GM18502 (cell line): ENCODE data around the gene CA10.
A peak's percentile ranks its signal among the peaks of the same experiment; 100 is the strongest.

Experiments used
- ATAC-seq: cut with Tn5 transposase; IDR thresholded peaks from one replicate; pipeline ENCODE4 v1.9.1; 2021; ENCODE audit warnings: mild to moderate bottlenecking; ENCODE audit not compliant: unreplicated experiment, poor library complexity

Gene CA10

DNA sequence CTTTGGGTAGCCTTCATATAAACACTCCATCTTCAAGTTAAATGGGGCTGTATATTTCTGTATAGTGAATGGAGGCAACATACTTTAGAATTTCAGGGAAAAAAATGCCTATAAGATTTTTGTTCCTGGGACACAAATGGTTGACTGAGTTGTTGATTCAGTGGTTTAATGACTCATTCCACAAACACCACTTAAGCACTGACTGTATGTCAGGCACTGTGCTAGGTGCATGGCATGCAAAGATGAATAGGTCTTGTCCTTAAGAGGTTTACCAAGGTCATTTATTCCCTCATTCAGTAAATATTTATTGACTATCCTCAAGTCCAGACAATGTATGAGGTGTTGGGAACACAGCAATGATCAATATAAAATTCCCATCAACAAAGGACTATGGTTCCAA is 417.1 kb downstream of the CA10 start:
- no peak for ATAC-seq

GRCh38 chr17:51740531-51740930 is 418.0 kb downstream of the CA10 start:
- ATAC-seq: no peak

DNA sequence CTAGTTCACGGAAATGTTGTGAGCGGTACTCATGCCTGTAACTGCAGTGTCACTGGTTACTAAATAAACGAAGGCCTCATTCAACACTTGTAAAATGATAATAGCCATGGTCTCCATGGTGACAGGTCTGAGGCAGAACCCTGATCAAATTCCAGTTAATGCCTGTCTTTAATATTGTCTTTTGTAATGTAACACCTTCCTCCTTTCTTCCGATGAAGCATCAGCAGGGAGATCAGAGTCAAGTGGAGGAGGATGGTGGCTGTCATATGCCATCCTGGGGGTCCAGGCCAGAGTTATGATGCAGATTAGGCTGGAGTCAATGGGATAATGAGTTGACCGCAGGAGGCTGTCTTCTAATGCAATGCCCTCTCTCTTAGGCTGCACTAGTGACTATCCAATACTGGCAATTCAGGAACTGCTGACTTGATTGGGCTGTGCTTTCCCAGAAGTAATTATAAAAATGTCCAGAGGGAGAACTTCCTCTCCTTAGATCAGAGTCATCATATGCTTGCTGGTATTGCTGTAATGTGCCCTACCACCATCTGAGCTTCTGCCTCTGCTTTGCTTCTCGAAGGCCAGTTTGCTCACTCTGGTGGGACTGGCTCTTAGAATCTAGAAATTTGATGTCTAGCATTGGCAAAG is 419.1 kb downstream of the CA10 start:
- ATAC-seq: no peak

- no peak for ATAC-seq
These were observed 422.2 kb downstream of the CA10 start for GRCh38 chr17:51736356-51736755.

DNA sequence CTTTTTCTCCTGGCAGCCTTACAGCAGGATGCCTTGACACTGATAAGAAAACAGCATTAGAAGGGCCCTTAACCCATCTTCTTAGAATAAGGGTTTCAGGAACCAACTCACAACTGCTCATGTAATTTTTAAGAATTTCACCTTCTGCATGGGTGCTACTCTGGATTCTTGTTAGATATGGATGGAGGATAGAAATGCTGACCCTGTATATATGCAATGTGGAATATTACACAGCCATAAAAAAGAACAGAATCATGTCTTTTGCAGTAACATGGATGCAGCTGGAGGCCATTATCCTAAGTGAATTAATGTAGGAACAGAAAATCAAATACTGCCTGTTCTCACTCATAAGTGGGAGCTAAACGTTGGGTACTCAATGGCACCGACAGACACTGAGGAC is 423.5 kb downstream of the CA10 start:
- ATAC-seq: no peak

DNA sequence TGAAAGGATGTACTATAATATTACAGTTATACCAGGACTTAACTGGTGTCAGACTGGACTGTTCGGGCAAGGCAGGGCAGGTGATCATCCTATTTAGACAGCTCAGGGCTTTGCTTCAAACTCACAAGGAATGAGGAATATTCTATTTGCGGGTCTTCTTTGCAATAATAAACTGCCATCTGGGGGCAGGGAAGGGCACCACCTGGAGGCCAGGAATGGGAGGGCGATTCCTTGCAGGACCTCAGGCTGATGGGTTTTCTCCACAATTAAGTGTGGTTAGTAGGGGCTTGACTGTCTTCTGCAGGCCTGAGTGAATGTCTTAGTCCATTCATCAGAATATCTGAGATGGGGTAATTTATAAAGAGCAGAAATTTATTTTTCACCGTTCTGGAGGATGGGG is 424.1 kb downstream of the CA10 start:
- no peak for ATAC-seq

GRCh38 chr17:51733166-51733565 is 425.3 kb downstream of the CA10 start:
- ATAC-seq: no peak

DNA sequence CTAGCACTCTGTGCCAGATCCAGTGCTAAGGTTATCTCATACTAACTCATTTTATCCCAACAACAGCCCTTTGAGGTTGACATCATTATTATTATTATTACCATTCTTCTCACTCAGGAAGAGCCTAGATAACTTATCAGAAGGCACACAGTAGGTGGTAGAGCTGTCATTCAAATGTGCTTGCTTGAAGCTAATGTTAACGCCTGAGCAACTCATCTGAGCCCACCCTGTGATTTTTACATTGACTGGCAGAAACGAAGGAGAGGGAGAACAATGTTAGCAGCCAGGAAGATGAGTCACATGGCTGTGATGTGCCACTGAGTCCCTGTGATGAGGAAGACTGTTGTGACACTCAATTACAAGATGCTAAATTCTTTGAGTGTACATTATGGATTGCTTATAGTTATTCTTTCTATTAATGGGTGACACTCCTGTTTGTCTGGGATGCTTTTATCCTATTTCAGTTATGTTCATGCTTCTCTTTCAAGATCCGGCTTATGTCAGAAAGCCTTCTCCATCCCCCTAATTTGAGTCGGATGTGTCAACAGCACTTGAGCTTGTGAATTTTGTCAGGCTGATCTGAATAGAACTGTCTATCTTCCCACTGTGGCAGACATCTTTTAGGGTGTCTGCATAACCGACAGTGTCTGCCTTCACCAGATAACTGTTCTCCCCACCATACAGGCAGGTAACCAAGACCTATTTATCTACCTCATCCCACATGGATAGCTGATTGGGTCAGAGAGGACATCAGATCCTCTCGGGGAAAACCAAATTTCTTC is 426.4 kb downstream of the CA10 start:
- ATAC-seq: no peak

DNA sequence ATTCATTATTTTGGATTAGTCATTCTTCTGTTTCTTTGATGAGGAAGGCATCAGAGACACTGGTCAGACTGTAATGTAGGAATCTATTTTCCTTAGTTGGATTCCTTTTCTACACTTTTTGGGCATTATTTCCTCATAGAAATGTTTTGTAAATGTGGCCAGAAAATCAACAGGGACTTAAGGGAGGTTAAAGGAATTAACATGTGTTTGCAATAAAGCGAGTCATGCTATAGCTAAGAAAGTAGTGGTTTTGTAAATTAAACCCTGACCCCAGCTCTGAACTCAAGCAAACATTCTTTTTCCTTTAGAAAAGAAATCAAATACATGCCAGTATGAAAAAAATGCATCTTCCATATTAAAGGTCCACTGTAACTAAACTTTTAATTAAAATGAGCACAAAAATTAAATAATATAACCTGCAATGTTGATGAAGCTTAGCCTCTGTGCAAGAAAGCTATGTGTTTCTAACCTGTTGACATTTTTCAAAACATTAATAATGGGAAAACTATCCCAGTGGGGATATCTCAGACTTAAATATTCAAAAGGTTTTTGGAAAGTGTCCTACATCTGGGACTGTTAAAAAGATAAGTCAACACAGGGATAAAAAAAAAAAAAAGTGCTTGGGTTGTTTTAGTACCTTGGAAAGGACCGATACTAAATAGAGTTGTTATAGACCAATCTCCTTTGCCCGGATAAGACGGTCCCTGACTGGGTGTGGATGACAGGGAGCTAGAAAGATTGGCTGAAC is 428.0 kb downstream of the CA10 start:
- no peak for ATAC-seq

- ATAC-seq: peak; percentile 69
These were observed 433.3 kb downstream of the CA10 start for GRCh38 chr17:51725185-51725584.

- no peak for ATAC-seq
These were observed 434.4 kb downstream of the CA10 start for GRCh38 chr17:51724043-51724580.

- ATAC-seq: no peak
These were observed 435.5 kb downstream of the CA10 start for GRCh38 chr17:51722994-51723393.

DNA sequence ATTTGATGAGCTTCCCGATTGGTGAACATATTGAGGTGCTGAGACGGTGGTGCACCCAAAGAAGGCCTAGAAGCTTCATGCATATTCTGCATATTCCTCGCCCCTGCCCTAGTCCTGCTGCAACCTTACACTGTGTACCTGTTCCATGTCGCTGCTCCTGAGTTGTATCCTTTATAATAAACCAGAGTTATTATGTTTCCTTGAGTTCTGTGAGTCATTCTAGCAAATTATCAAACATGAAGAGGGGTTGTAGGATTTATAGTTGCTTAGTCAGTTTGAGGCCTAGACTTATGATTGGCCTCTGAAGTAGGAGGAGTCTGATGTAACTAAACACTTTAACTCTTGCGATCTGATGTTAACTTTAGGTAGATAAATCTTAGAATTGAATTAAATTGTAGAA is 436.8 kb downstream of the CA10 start:
- no peak for ATAC-seq

GRCh38 chr17:51720439-51720838 is 438.1 kb downstream of the CA10 start:
- ATAC-seq: no peak

DNA sequence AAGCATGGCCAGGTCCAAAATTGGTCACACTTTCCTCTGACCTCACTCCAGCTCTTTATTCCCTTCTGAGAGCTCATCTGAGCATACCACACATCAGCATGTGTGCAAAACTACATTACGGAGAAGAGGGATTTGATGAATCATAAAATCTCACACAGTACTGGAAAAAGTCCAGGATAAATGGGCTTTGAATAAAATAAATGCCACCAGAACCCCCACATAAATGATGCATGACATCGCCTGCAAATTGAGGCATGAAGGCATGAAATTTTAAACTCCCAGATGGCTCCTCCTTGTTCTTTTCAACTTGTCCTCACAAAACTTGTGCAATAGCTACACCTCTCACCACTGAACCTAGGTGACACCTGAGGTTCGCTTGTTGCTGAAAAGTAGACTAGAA is 439.5 kb downstream of the CA10 start:
- ATAC-seq: no peak

DNA sequence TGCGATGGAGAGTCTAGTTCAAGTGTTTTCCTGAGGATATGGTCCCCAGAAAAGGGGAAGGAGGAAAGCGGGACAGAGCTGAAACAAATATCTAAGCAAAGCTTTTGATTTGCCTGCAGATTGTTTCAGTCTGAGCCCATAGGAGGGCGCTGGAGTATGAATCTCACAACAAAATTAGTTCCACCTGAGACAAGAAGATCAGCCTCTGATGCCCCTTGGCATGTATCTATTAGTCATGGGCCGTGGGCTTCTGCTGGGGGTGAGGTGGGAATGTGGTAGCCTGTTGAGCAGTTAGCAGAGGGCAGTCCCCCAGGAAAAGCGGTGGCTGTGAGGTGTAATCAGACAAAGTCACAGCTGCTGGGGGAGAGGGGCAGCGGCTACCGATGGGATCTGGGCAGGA is 446.9 kb downstream of the CA10 start:
- no peak for ATAC-seq

DNA sequence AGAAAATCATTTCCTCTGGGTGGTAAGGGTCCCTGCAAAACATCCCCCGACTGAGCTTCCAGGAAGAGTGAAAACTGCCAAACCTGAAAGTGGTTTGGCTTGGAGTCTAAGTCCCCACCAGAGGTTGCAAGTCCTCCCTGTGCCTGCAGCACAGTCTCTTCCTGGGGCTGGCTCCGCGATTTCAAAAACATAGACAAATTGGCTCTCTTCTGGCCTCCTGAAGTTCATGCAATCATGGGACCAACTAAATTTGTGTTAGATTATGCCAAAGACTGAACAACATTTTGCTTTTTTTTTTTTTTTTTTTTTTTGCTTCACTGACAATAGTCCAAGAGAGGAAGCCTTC is 447.9 kb downstream of the CA10 start:
- no peak for ATAC-seq

- no peak for ATAC-seq
These were observed 448.6 kb downstream of the CA10 start for GRCh38 chr17:51709694-51710633.

GRCh38 chr17:51707216-51707615 is 451.3 kb downstream of the CA10 start:
- no peak for ATAC-seq

DNA sequence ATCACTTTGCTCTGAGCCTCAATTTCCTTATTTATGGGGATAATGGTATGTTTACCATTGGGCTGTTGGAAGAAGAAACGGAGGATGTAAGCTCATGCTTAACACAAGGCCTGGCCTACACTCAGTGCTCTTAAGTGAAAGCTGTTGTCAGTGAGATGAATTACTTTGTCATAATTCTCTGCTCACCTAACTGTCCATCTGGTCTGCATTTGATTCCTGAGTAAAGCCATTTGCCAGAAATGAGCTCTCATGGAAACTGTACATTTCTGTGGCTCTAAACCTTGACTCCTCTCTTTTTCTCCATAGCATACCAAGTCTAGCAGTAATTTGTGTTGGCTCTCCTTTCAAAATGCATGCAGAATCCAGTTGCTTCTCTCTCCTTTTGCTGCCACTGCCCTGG is 452.4 kb downstream of the CA10 start:
- ATAC-seq: no peak
